AG08396 (cell line): Measurements from ENCODE around the gene TMEM61.
A peak's percentile ranks its signal among the peaks of the same experiment; 100 is the strongest.
"Not testable (repeated sequence)": the region's sequence is repeated elsewhere in the genome, so short reads cannot be mapped to it uniquely, and the experiment has no call there.

ENCODE experiments used
- DNase-seq: peaks from one replicate; pipeline ENCODE4 v3.0.0; 2012; ENCODE audit warnings: low spot score, mixed read lengths

The TMEM61 gene

DNA sequence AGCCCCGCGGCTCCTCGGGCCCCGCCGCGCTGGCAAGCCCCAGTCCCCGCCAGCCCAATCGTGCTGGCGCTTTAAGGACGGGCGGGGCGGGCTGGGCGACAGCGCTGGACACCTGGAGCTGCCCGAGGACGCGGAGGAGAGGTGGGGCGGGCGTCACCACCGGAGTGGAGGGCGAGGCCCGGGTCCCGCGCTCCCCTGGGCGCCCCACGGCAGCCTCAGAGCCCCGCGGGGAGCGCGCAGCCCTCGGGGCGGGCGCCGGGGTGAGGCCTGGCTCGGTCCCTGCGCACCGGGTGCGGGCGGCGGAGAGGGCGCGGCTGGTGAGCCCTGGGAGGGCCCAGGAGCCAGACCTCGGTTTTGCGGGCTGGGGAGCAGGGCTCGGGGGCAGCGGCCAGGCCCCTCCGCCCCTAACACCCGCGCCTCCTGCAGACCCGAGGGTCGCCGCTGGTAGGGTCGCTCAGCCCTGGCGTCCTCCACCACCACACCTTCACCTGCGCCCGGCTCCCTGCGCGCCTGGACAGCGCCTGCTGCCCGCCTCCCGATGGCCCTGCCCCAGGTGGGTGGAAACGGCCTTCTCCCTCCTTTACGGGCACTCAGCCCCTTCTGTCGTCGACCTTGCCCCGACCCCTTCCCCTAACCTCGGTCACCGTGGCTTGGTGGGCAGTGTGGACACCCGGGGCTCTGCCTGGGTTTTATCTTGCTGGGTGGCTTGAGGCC, at the start of gene TMEM61:
TSS of gene TMEM61 (plus strand) at position 101 of the 714 bp plus-strand sequence. CDS start at position 539, 438 bp downstream.
- peak; percentile 38 for DNase-seq

DNA sequence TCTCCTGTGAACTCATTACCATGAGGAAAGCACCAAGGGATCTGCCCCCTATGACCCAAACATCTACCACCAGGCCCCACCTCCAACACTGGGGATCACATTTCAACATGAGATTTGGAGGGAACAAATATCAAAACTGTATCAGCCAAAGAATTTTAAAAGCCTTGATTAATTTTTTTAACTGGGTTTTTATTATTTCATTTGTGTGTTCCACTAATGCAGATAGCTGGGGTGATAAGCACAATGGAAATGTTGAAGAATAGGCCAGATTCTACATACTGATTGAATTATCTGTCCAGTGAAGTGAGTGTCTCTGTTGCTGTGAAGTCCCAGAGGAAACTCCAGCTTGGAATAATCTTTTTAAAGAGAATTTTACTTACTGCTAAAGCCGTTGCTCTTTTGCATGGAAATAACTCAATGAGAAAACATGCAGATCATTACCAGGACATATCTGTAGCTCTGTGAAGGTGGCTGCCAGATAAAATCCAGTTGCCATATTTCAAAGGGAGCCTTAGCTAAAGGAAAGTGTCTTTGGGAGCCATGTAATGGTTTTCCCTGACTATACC, 49.1 kb upstream of the TMEM61 start:
- no peak for DNase-seq

DNA sequence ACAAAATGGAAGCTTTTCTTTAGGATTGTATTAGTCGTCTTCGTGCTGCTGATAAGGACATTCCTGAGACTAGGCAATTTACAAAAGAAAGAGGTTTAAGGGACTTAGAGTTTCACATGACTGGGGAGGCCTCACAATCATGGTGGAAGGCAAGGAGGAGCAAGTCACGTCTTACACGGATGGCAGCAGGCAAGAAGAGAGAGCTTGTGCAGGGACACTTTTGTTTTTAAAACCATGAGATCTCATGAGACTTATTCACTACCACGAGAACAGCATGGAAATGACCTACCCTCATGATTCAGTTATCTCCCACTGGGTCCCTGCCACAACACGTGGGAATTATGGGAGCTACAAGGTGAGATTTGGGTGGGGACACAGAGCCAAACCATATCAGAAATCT, 46.3 kb upstream of the TMEM61 start:
- not testable (repeated sequence) for DNase-seq

DNA sequence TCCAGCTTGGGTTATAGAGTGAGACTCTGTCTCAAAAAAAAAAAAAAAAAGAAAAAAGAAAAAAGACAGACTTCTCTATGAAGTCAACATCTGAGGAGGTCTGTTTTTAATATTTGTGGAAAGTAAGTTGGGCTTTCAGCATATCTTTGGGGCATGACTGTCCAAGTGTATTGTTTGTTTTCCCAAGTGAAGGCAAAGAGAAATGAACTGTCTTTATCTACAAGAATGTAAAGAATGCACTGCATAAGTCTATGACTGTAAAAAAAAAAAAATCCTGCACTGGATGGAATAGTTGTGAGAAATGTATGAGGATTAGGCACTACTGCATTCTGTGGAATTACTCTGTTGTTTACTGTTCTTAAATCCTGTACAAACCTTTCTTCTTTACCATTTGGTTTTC, 45.6 kb upstream of the TMEM61 start:
- peak; percentile 56 for DNase-seq

DNA sequence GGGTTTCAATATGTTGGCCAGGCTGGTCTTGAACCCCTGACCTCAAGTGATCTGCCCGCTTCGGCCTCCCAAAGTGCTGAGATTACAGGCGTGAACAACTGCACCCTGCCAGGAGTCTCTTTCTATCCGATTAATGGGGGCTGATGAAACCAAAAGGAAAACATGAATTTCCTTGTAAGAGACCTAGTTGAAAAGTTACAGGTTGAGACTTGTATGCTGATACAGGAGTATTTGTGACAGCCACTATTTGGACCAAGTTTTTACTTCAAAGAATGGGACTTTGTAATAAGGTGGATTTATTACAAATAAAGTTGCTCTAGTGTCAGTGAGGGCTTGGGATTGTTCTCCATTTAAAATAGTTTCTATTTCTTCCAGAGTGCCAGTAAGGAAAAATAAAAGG, 43.6 kb upstream of the TMEM61 start:
- no peak for DNase-seq

DNA sequence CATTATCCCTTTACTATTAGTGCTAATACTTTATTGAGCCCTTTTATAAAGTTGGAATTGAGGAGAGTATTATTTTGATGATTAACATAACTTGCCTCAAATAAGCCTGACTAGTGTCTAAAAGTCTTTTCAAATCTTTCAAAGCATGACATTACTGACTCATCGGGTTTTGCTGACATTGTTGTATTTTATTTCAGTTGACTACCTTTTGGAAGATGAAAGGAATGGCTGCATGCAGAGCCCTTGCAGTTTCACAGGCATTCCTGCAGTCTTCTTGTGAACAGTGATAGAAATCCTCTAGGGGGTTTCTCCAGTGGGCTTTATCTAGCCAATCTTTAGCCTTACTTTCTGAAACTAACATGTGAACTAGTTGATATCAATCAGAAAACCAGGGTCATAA, 43.0 kb upstream of the TMEM61 start:
- no peak for DNase-seq

DNA sequence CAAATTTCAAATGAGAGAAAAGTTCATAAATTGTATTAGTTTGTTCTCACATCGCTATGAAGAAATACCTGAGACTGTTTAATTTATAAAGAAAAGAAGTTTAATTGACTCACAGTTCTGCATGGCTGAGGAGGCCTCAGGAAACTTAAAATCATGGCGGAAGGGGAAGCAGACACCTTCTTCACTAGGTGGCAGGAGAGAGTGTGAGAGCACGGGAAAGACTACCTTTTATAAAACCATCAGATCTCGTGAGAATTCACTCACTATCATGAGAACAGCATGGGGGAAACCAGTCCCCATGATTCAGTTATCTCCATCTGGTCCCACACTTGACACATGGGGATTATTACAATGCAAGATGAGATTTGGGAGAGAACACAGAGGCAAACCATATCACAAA, 41.5 kb upstream of the TMEM61 start:
- not testable (repeated sequence) for DNase-seq

DNA sequence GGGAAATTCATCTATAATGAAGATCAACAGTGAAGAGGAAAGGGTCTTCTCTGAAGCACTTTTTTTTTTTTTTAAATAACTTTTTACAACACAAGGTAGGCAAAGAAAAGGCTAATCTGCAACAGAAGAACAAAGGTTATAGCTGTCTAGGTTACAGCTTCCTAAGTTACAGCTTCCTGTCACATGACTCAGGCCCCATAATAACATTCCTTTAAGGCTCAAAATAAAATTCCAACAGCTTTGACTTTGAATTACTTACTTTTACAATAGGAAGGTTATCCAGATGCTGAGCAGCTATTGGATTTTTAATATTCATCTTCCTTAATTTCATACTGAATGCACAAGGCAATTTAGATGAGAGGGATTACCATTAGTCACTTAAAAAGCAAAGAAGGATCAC, 40.4 kb upstream of the TMEM61 start:
- no peak for DNase-seq

DNA sequence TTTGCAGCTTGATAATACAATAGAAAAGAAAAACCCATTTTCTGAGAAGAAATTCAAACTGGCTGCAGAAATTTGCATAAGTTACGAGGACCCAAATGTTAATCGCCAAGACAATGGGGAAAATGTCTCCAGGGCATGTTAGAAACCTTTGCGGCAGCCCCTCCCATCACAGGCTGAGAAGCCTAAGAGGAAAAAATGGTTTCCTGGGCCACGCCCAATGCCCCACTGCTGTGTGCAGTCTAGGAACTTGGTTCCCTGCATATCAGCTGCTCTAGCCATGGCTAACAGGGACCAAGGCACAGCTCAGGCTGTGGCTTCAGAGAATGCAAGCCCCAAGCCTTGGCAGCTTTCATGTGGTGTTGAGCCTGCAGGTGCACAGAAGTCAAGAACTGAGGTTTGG, 37.5 kb upstream of the TMEM61 start:
- DNase-seq: no peak

DNA sequence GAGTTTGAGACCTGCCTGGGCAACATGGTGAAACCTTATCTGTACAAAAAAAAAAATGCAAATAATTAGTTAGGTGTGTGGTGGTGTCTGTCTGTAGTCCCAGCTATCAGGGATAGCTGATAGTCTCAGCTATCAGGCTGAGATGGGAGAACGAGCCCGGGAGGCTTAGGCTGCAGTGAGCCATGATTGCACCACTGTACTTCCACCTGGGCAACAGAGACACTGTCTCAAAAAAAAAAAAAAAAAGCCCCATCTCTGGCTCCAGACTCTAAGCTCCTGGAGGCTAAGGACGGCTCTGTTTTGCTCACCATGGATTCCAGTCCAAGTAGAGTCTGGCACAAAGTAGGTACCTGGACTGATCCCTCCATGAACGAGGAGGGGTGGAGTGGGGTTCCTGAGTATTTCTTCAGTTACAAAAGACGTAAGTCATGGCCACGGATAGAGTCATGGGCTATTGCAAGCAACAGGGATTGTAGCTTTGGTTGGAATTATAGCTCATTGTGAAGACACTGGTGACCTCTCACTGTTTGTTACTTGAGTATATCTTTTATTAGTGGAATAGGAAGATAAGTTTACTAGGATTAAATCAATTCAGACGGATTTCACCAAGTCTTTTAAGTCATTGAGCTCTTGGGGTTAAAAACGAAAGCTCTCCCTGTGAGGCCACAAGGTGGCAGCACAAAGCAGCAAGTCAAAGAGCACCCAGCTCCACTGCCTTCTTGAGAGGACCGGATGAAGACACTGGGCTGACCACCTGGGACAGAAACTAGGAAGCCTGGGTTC, 35.6 kb upstream of the TMEM61 start:
- DNase-seq: peak; percentile 80

DNA sequence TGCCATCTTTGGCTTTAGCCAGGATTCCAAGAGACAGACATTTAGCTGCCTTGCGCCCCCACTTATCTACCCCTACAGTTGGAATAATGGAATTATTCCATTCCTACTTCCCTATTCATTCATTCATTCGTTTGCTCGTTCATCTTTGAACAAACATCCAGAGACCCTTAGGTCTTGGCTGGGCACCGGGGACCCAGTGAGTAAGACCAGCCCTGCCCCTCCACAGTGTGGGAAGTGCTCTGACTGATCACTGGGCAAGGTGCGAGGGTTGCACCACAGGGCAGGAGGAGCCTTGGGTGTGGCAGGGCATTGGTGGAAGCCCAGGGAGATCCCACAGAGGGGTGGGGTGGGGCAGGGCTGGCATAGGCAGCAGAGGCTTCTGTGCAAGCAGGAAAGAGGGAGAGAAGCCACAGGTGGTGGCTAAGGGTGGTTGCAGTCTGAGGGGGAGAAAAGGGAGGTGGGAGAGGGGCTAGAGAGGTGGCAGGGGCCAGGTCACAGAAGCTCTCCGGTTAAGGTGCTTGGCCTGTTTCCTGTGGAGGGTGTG, 35.0 kb upstream of the TMEM61 start:
- DNase-seq: no peak

DNA sequence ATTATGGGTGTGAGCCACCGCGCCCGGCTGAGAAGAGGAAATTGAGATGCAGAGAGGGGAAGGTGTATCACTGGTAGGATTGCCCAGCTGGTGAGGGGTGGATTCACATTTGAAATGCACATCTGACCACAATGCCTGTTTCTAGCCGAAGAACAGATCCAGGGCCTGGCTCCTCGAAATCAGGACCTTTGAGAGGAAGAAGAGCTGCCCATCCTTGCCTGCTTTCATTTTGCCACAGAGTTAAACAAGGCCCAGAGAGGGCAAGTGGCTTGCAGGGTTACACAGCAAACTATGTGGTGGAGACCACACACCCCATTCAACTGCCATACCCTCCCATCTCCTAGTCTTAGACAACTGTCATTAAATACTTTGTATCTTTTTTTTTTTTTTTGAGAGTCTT, 32.9 kb upstream of the TMEM61 start:
- DNase-seq: no peak

DNA sequence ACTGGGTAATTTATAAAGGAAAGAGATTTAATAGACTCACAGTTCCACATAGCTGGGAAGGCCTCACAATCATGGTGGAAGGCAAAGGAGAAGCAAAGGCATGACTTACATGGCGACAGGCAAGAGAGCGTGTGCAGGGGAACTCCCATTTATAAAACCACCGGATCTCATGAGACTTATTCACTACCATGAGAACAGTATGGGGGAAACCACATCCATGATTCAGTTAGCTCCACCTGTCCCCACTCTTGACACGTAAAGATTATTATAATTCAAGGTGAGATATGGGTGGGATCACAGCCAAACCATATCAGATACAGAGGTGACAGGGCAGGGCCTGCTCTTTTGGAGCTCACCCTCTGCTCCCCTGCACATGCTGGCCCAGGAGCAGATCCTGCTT, 31.4 kb upstream of the TMEM61 start:
- DNase-seq: no peak

DNA sequence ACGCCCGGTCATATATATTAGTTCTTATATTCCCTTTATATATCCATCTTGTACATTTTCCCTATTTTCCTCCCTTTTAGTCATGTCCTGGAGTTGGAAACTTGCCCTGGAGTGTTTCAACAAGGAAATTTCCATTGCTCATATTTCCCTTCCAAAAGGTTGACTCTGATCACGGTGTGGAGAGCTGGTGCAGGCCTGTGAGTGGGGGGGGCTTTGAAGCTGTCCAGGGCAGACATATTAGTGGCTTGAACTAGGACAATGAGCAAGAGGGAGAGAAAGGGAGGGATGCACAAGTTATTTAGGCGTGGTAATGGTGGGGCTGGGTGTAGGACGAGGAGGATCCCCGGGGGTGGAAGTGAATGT, 30.4 kb upstream of the TMEM61 start:
- DNase-seq: no peak

DNA sequence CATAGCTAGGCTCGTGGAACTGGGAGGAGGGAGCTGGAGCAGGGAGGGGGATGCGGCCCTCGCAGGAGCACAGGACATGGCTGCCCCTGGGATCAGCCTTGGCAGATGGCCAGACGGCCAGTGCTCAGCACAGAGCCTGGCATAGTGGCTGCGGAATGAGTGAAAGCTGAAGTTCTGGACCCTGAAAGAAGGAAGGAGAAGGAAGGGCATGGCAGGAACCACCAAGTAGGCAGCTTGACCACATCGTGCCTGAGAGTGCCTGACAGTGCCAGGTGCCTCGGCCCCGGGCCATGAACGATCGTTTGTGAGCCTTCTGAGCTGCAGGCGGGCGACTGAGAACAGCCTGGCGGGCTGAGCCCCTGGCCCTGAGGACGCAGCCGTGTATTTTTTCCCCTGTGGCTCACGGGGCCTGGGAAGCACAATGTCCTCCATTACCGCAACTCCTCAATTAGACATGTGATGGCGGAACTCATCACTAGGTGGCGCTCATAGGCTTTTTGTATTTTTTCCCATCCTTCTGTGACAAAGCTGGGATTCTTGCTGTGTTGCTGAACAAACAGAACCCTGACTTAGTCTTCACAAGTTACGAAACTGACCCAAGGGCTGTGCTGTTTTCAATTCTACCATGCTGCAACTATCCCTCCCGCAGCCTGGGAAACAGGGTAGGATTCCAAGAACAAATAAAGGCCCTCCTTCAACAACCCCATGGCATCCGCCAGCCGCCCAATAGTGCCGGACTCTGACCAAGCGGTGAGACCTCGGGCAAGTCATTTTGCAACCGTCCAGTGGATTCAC, 29.9 kb upstream of the TMEM61 start:
- peak; percentile 69 for DNase-seq

DNA sequence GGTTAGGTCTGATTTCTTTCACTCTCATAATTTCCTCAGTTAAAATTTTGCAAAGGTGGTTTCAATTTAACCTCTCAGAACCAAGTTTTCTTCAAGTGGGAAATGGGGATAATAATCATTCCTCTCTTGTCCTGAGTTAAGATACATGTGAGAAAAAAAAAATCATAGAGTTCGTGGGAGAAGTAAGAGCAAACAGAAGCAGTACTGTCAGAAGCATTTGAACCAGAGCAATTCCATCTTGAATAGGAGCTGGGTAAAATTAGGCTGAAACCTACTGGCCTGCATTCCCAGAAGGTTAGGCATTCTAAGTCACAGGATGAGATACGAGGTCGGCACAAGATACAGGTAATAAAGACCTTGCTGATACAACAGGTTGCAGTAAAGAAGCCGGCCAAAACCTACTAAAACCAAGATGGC, 28.6 kb upstream of the TMEM61 start:
- DNase-seq: no peak

DNA sequence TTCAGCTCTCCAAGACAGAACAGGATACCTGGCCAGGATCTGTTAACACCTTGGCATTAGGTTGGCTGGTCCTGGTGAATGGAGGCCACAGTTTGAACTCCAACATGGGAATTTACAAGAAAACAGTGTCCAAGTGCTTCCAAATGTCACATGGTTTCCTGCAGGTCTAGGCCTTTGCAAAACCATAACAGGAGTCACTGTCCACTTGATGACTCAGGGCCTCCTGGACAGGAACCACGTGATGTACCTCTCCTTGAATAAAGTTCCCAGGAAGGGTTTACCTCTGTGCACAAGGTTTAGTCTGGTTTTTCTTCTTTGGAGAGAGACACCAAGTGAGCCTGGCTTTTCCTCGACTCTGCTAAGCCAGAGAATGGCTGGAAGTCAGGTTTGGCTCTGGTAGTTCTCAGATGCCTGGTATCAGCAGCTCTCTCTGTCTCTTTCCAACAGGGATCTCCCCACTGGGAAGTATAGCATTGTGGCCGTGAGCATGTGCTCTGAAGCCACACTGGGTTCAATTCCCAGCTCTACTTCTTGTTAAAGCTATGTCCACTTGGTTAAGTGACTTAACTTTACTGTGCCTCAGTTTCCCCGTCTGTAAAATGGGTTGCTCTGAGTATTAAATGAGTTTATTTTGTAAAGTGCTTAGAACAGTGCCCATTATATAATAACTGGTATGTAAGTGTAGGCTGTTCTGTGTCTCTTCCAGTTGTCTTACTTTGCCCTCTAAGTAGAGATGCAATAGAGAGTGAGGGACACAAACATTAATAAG, 27.3 kb upstream of the TMEM61 start:
- DNase-seq: no peak

DNA sequence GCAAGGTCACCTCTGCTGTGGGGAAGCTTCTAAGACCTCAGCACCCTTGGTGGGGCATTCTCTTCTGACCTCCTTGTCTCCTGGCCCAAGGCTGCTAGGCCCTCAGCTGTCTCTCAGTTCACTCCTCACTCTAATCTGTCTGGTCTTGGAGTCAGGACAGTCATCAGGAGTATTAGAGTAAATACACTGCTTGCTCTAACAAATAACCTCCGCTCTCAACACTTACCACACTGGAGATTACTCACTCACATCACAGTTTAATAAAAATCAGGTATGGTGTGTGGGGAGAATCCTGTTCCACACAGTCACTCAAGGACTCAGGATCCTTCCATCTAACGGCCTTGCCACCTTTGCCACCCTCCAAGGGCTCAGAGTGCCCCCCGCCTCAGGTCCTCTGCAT, 26.6 kb upstream of the TMEM61 start:
- DNase-seq: no peak

DNA sequence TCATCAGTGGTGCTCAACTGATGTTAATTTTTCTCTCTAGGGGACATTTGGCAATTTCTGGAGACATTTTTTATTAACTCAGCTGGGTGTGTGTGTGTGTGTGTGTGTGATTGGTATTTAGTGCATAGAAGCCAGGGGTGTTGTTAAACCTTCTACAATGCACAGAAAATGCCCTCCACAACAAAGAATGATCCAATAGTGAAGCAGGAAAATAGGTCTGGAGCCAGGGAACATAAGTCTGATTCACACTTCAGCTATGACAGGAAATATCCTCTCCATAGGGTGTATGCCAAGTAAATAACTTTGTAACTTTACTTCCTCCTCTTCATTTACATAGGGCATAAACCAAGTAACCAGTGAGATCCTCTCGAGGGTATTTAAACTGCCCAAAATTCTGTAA, 25.1 kb upstream of the TMEM61 start:
- no peak for DNase-seq

DNA sequence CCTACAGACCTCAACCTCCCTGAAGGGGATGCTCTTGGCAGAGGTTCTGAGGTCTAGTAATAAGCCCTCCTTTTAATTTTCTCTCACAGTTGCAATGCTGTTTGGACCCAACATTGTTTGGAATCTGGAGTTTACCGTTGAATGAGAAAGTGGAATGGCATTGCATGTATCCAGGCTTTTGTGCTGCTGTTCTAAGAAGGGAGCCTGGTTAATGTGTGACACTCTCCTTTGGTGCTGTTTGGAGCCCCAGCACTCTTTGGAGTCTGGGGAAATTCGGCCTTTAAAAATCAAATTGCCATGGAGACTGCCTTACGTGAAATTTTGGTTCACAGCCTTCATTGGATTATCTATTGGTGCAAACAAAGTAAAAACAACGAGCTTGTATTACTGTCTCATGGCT, 23.7 kb upstream of the TMEM61 start:
- no peak for DNase-seq

DNA sequence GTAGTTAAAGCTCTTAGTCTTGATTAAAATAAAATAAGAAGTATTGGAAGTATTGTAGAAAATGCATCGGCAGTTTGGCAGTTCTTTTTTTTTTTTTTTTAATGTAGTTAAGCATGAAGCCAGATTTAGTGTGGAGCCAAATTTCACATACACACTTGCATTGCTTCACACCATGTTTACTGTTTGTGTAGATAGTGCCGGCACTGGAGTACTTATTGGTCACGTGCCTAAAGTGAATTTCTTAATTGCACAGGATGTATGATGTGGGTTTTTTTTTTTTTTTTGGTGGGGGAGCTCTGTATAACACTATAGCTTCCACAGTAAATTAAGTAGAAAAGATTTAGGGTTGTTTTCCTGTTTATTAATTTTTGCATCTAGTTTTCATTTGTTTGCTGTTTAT, 21.2 kb upstream of the TMEM61 start:
- no peak for DNase-seq
